SK-MEL-5 (cell line): ENCODE data around the gene ARID3B. TPM values are rescaled to one million over a fixed set of nuclear protein-coding genes. Genes with fewer than 3 reads are reported as not detected.

ENCODE experiments used
- DNase-seq: peaks from one replicate; pipeline ENCODE4 v3.0.0-alpha.2; 2016; ENCODE audit warnings: low read depth, low spot score
- in situ Hi-C: cut with HindIII; loops from 2 replicates; pipeline ENCODE4 v1.10.0; 2016; ENCODE audit warnings: low sequenced_read_pairs, high pct_unique_total_duplicates, low pct_unique_long_range_greater_than_20kb
- total RNA-seq: library from RNA; depleted of rRNA; stranded (reverse); fragments of >200 nt; shearing (Covaris generic); gene quantifications from 2 replicates; pipeline ENCODE4 v1.2.3, GENCODE V29; 2014; rRNA removed

ARID3B gene
- total RNA-seq, 1 experiment from 2014 or later = 3.7 TPM

DNA sequence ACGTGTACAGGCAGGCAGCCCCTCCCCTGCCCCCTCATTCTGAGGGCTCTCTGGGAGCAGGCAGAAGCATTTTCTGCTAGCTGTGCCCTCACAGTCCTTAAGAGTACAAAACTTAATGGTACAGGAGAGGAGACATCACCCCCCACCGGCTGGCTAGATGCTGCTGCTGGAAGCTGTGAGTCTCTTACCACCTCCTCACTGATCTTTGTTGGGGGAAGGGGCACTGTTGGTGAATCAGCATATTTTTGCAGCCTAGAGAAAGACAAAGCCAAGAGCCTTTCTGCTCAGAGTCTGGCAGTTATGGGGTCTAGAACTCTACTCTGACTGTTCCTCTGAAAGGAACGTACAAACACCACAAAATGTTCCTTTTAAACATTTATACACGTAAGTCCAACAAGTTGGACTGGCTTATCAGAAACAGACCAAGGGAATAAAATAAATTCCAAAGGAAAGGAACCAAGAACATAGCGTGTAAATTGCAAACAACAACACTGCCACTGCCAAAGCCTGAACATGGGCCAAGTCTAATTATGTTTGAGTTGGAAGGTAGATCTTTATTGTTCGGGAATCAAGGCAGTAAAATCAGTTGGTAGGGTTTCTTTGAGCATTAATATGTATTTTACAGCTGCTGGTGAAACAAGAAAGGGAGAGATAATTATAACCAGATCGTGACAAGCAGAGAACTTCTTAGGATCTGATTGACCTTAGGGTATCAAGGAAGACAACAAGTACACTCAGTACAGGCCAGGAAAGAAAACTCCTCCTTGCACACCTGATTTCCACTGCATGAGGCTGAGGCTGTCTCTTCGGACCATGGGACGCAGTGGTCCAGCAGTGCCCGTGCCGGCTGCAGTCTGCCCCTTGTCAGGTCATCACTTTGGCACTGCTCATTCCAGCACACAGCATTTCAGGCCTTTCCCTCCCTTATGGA lies 102.0 kb downstream of the ARID3B start:
- no peak for DNase-seq
- in situ Hi-C loops = no loop called here

DNA sequence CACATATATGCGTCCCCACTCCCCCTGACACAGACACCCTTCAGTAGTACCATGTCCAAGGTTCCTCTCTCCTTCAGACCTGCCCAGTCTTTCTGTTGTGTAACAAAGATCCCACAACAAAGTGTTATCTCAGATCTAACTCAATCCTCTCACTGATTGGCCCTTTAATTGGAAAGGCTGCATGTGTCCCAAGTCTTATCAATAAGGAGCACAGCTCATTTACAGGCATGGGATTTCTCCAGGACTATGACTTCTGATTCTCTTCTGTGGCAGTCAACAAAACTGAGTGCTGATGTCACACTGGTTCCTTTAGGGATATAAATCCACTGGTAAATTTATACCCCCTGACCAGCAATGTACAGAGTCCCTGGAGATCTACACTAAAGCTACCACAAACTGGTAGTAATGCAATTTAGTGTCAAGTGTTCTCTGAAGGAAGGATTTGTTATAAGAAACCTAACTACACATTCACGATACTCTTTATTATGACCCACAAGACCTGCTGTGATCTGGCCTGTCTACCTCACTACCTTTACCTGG lies 102.7 kb downstream of the ARID3B start:
- no peak for DNase-seq
- in situ Hi-C loops = no loop called here

DNA sequence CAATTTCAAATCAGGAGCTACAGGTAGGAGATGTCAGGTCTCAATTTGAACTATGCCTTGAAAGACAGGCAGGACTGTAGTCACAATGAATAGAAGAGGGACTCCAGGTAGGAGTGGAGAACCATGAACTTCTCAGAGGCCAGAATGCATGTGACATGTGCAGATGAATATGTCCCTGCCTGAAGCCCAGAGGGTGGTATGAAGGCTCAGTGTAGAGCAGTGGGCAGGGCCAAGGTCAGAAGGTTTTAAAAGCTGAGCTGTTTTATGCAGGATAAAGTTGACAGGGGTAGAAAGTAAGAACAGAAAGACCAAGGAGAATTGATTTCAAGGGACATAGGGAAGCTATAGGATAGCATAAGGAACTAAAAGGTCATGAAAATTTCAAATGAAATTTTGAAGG lies 105.5 kb downstream of the ARID3B start:
- DNase-seq = no peak
- in situ Hi-C loops = no loop called here

Other genes starting within 250 kb of the ARID3B start
- not detected in 2 replicates for gene CYP11A1, start 173.6 kb upstream of the ARID3B start, total RNA-seq
- gene SEMA7A, start 107.3 kb upstream of the ARID3B start, total RNA-seq = 15.5 and 20.9 TPM in 2 replicates
- gene UBL7, start 80.1 kb upstream of the ARID3B start, total RNA-seq = 87.2 and 88.9 TPM in 2 replicates
- 44.4 and 53.2 TPM in 2 replicates for gene CLK3, start 74.6 kb downstream of the ARID3B start, total RNA-seq
- gene EDC3, start 154.8 kb downstream of the ARID3B start, total RNA-seq = 6.8 and 10.2 TPM in 2 replicates
- 2.7 and 5.7 TPM in 2 replicates for gene CYP1A1, start 184.3 kb downstream of the ARID3B start, total RNA-seq
- not detected in 2 replicates for gene CYP1A2, start 207.6 kb downstream of the ARID3B start, total RNA-seq
- 20.7 and 21.5 TPM in 2 replicates for gene CSK, start 240.9 kb downstream of the ARID3B start, total RNA-seq